ENCODE results near the gene FBXL2. TPM values are rescaled to one million over a fixed set of nuclear protein-coding genes. Genes with fewer than 3 reads are reported as not detected.
"Not testable (repeated sequence)": the region's sequence is repeated elsewhere in the genome, so short reads cannot be mapped to it uniquely, and the experiment has no call there.

The FBXL2 gene
- total RNA-seq, 1 donor from 2014 or later: 12.6 TPM

- no peaks in the 10 kb centered on the region for H3K27me3 ChIP-seq (ENCODE audit: control insufficient read depth, insufficient read depth, low read length)
- TF ChIP-seq CTCF (IDR thresholded peaks at IDR 0.05; ENCODE audit: insufficient read depth, low read length, poor library complexity, severe bottlenecking): no peak
- peaks cover 4% of the 10 kb centered on the region for H3K36me3 ChIP-seq (ENCODE audit: control insufficient read depth, insufficient read depth, low read length)
- no peak for DNase-seq (ENCODE audit: low read depth)
- H3K4me3 ChIP-seq (ENCODE audit: low read depth, low read length): no peak overlapping the region
Measured at GRCh38 chr3:33394403-33395054, 117.3 kb downstream of the FBXL2 start.

GRCh38 chr3:33395900-33396299 lies 118.7 kb downstream of the FBXL2 start:
- no peak for DNase-seq (ENCODE audit: low read depth)
- Histone ChIP-seq H3K4me3 (ENCODE audit: low read depth, low read length) (no peak overlapping the region), H3K36me3 (ENCODE audit: control insufficient read depth, insufficient read depth, low read length) (peaks cover 2% of the 10 kb centered on the region), H3K27me3 (ENCODE audit: control insufficient read depth, insufficient read depth, low read length) (no peaks in the 10 kb centered on the region)
- TF ChIP-seq CTCF (IDR thresholded peaks at IDR 0.05; ENCODE audit: insufficient read depth, low read length, poor library complexity, severe bottlenecking): no peak

- Histone ChIP-seq H3K36me3 (ENCODE audit: control insufficient read depth, insufficient read depth, low read length) (peaks cover 1% of the 10 kb centered on the region), H3K4me3 (ENCODE audit: low read depth, low read length) (no peak overlapping the region), H3K27me3 (ENCODE audit: control insufficient read depth, insufficient read depth, low read length) (no peaks in the 10 kb centered on the region)
- TF ChIP-seq CTCF (IDR thresholded peaks at IDR 0.05; ENCODE audit: insufficient read depth, low read length, poor library complexity, severe bottlenecking): no peak
- DNase-seq (ENCODE audit: low read depth): no peak
Measured at GRCh38 chr3:33398410-33398809, 121.2 kb downstream of the FBXL2 start.

GRCh38 chr3:33401781-33402180 lies 124.5 kb downstream of the FBXL2 start:
- H3K4me3 ChIP-seq (ENCODE audit: low read depth, low read length): no peak overlapping the region
- no peak for TF ChIP-seq CTCF (IDR thresholded peaks at IDR 0.05; ENCODE audit: insufficient read depth, low read length, poor library complexity, severe bottlenecking)
- no peaks in the 10 kb centered on the region for H3K36me3 ChIP-seq (ENCODE audit: control insufficient read depth, insufficient read depth, low read length)
- DNase-seq (ENCODE audit: low read depth): no peak
- no peaks in the 10 kb centered on the region for H3K27me3 ChIP-seq (ENCODE audit: control insufficient read depth, insufficient read depth, low read length)

- TF ChIP-seq CTCF (IDR thresholded peaks at IDR 0.05; ENCODE audit: insufficient read depth, low read length, poor library complexity, severe bottlenecking): no peak
Measured at GRCh38 chr3:33402936-33403335, 125.7 kb downstream of the FBXL2 start.

GRCh38 chr3:33403756-33404155 lies 126.5 kb downstream of the FBXL2 start:
- Histone ChIP-seq H3K4me3 (ENCODE audit: low read depth, low read length) (no peak overlapping the region), H3K36me3 (ENCODE audit: control insufficient read depth, insufficient read depth, low read length) (peaks cover 1% of the 10 kb centered on the region), H3K27me3 (ENCODE audit: control insufficient read depth, insufficient read depth, low read length) (no peaks in the 10 kb centered on the region)
- no peak for DNase-seq (ENCODE audit: low read depth)
- TF ChIP-seq CTCF (IDR thresholded peaks at IDR 0.05; ENCODE audit: insufficient read depth, low read length, poor library complexity, severe bottlenecking): no peak

More at GRCh38 chr3:33402936-33403335, 125.7 kb downstream of the FBXL2 start:
- DNase-seq (ENCODE audit: low read depth): no peak
- Histone ChIP-seq H3K27me3 (ENCODE audit: control insufficient read depth, insufficient read depth, low read length) (no peaks in the 10 kb centered on the region), H3K36me3 (ENCODE audit: control insufficient read depth, insufficient read depth, low read length) (no peaks in the 10 kb centered on the region), H3K4me3 (ENCODE audit: low read depth, low read length) (no peak overlapping the region)

- not testable (repeated sequence) for H3K4me3 ChIP-seq (ENCODE audit: low read depth, low read length); H3K27me3 ChIP-seq (ENCODE audit: control insufficient read depth, insufficient read depth, low read length); H3K36me3 ChIP-seq (ENCODE audit: control insufficient read depth, insufficient read depth, low read length); DNase-seq (ENCODE audit: low read depth)
Measured at GRCh38 chr3:33410816-33411215, 133.6 kb downstream of the FBXL2 start.

Data from kidney epithelial cell (primary cell).